Heart left ventricle (tissue), 13 donors: Measurements from ENCODE around the gene FCRL1.

Source experiments
- POLR2A ChIP-seq, 2 donors: fragments of 450-650 bp; IDR thresholded peaks; one replicate each; pipeline ENCODE4 v1.6.1; 2017; ENCODE audit warnings: antibody characterized with exemption in 2 of 2, mild to moderate bottlenecking in 2 of 2, moderate library complexity in 2 of 2
- TF ChIP-seq, protein P1 (sequence below), 12 donors: fragments of 200-600 bp; sonication (generic) in 4 of 12; IDR thresholded peaks; one replicate each; pipeline versions ENCODE4 v1.5.0 to v1.8.0; 2018 to 2022; ENCODE audit warnings: antibody characterized with exemption in 12 of 12, mild to moderate bottlenecking in 5 of 12
- donor health status: ischemic (EF 13 %, LVEDD 7.1; RV severe dilation, severe dysfunction).
- donor health status: DM: no; HTN: yes; CAD: no.
- donor health status: DM: no; HTN: no; CAD: no.
- donor health status: ischemic (EF 25% LVEDD 6.9; RV normal size, moderate dysfunction).
- donor health status: ischemic (EF 25% LVEDD 5.7; RV mildly dilated, moderate dysfunction).
- donor health status: ischemic (EF 35%, LVEDD 5.7; RV mildly dilated, moderate dysfunction).
- donor health status: nonischemic (EF 11% LVEDD 7.7; RV severe dilation, severe dysfunction).
- donor health status: DM: yes; HTN: yes; CAD: no.
- donor health status: PGD.
- donor health status: ischemic (EF 29% LVEDD 5.4; RV normal size, mild dysfunction).
- donor health status: nonischemic (EF 23%, LVEDD 6.1; RV moderate dilation, normal function).

GRCh38 chr1:157829711-157830110 lies 9.8 kb upstream of the FCRL1 start:
- TF ChIP-seq POLR2A (IDR thresholded peaks at IDR 0.05), result no peak
- TF ChIP-seq, protein P1, sequence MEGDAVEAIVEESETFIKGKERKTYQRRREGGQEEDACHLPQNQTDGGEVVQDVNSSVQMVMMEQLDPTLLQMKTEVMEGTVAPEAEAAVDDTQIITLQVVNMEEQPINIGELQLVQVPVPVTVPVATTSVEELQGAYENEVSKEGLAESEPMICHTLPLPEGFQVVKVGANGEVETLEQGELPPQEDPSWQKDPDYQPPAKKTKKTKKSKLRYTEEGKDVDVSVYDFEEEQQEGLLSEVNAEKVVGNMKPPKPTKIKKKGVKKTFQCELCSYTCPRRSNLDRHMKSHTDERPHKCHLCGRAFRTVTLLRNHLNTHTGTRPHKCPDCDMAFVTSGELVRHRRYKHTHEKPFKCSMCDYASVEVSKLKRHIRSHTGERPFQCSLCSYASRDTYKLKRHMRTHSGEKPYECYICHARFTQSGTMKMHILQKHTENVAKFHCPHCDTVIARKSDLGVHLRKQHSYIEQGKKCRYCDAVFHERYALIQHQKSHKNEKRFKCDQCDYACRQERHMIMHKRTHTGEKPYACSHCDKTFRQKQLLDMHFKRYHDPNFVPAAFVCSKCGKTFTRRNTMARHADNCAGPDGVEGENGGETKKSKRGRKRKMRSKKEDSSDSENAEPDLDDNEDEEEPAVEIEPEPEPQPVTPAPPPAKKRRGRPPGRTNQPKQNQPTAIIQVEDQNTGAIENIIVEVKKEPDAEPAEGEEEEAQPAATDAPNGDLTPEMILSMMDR (IDR thresholded peaks at IDR 0.05), result no peak
